Panc1 (cell line): ENCODE data around the gene PTGIS. TPM values are rescaled to one million over a fixed set of nuclear protein-coding genes. Genes with fewer than 3 reads are reported as not detected.
A peak's percentile ranks its signal among the peaks of the same experiment; 100 is the strongest.
"Not testable (repeated sequence)": the region's sequence is repeated elsewhere in the genome, so short reads cannot be mapped to it uniquely, and the experiment has no call there.

ENCODE experiments used
- ATAC-seq: fragments of 200-7000 bp; cut with Tn5 transposase; 2 replicates; pipeline ENCODE4 v1.9.1; 2020; ENCODE audit warnings: mild to moderate bottlenecking, moderate library complexity
- Bru-seq: library from RNA; stranded (reverse); fragments of 400-500 nt; gene quantifications from one replicate; lab custom pipeline; 2021; lab: Mats Ljungman, UMichigan
- BruChase-seq, 2 experiments: library from RNA; stranded (reverse); fragments of 400-500 nt; gene quantifications; one replicate each; lab custom pipeline; 2021; lab: Mats Ljungman, UMichigan
- BruUV-seq: library from RNA; stranded (reverse); fragments of 400-500 nt; replicated peaks from 2 replicates; lab custom pipeline; 2021; lab: Mats Ljungman, UMichigan
- CTCF ChIA-PET: fragments of 300-600 bp; sonication (Branson Sonifier 250); formaldehyde crosslinking; loops from one replicate; lab custom pipeline; 2022; ENCODE audit warnings: antibody characterized with exemption; lab: Charles Lee
- POLR2A ChIA-PET: fragments of 300-600 bp; sonication (Branson Sonifier 250); formaldehyde crosslinking; loops from one replicate; lab custom pipeline; 2022; ENCODE audit warnings: antibody characterized with exemption; lab: Charles Lee
- DNase-seq: peaks from one replicate; pipeline ENCODE4 v3.0.0-alpha.2; 2010; ENCODE audit warnings: low read depth, low spot score
- H3K27ac ChIP-seq: 2 replicates; pipeline ENCODE4 v1.5.1; 2011; ENCODE audit warnings: mild to moderate bottlenecking, low read length, inconsistent platforms
- H3K27me3 ChIP-seq: fragments of 200-500 bp; sonication (Bioruptor generic); 2 replicates; pipeline ENCODE4 v1.6.0; 2014; ENCODE audit warnings: low read length, inconsistent platforms; ENCODE audit not compliant: control insufficient read depth, insufficient read depth
- H3K36me3 ChIP-seq: fragments of 200-500 bp; sonication (Bioruptor generic); 2 replicates; pipeline ENCODE4 v1.5.1; 2014; ENCODE audit warnings: inconsistent platforms, mild to moderate bottlenecking, low read length, moderate library complexity; ENCODE audit not compliant: control insufficient read depth, insufficient read depth
- H3K4me1 ChIP-seq: 2 replicates; pipeline ENCODE4 v1.5.1; 2011; ENCODE audit warnings: inconsistent platforms, mild to moderate bottlenecking, low read length, moderate library complexity; ENCODE audit not compliant: control insufficient read depth, insufficient read depth
- H3K4me3 ChIP-seq, 2 experiments: 2 replicates each; pipeline ENCODE4 v1.5.1; 2011 to 2012; ENCODE audit warnings: low read depth in 2 of 2, low read length in 2 of 2, mild to moderate bottlenecking in 2 of 2, inconsistent platforms in 1 of 2, moderate library complexity in 1 of 2
- H3K9me3 ChIP-seq: fragments of 200-500 bp; sonication (Bioruptor generic); 2 replicates; pipeline ENCODE4 v1.5.1; 2014; ENCODE audit warnings: low read depth, mild to moderate bottlenecking, inconsistent platforms, low read length, moderate library complexity; ENCODE audit not compliant: control insufficient read depth, insufficient read depth
- POLR2AphosphoS5 ChIP-seq: IDR thresholded peaks from 2 replicates; pipeline ENCODE4 v1.6.1; 2012; ENCODE audit warnings: mild to moderate bottlenecking, low read depth, low read length, moderate library complexity
- SIN3A ChIP-seq: IDR thresholded peaks from 2 replicates; pipeline ENCODE4 v1.6.1; 2012; ENCODE audit warnings: low read depth, mild to moderate bottlenecking, low read length, moderate library complexity, borderline replicate concordance; ENCODE audit not compliant: insufficient read depth
- TCF7L2 ChIP-seq: IDR thresholded peaks from 2 replicates; pipeline ENCODE4 v1.6.1; 2011; ENCODE audit warnings: mild to moderate bottlenecking, low read depth, low read length, inconsistent platforms
- in situ Hi-C: cut with HindIII; loops from 2 replicates; pipeline ENCODE4 v1.10.0; 2016; ENCODE audit warnings: low sequenced_read_pairs, low pct_unique_long_range_greater_than_20kb
- intact Hi-C: fragments of 100-400 bp; cut with micrococcal nuclease; formaldehyde crosslinking; loops from one replicate; pipeline ENCODE4 v1.10.0; 2022; ENCODE audit not compliant: unreplicated experiment
- long read RNA-seq: library from polyadenylated mRNA; unstranded; transcript quantifications from one replicate; pipeline ENCODE4 v2.0.0, GENCODE V29; 2021; ENCODE audit not compliant: unreplicated experiment
- polyA plus RNA-seq: library from polyadenylated mRNA; unstranded; fragments of >200 nt; gene quantifications from one replicate; pipeline ENCODE4 v1.2.1, GENCODE V29; 2012; ENCODE audit warnings: missing spikeins; ENCODE audit not compliant: insufficient read length
- total RNA-seq: library from RNA; stranded (reverse); gene quantifications from one replicate; pipeline ENCODE4 v1.2.1, GENCODE V29; 2021; ENCODE audit not compliant: unreplicated experiment
- TF ChIP-seq, protein P1 (sequence below), 2 experiments: IDR thresholded peaks; 2 replicates each; pipeline ENCODE4 v1.6.1; 2011 to 2012; ENCODE audit warnings: low read depth in 2 of 2, control low read depth in 1 of 2, low read length in 1 of 2, mild to moderate bottlenecking in 1 of 2, moderate library complexity in 1 of 2; ENCODE audit not compliant: insufficient read depth in 1 of 2
- TF ChIP-seq, protein P2 (sequence below): fragments of 450-650 bp; IDR thresholded peaks from 2 replicates; pipeline ENCODE4 v1.5.1; 2017; ENCODE audit warnings: mild to moderate bottlenecking

The PTGIS gene
- total RNA-seq (4.4 TPM), Bru-seq, nascent RNA (percentile 43 among the genes with signal in this experiment), BruChase-seq, experiment 1, labeled RNA remaining after a 2-hour chase (percentile 35 among the genes with signal in this experiment), BruChase-seq, experiment 2, labeled RNA remaining after a 6-hour chase (percentile 43 among the genes with signal in this experiment)
- 8.5 TPM for polyA plus RNA-seq
- long read RNA-seq, partial matches to known transcripts, result 2 of 5 reads
- long read RNA-seq, other reads (novel, unspliced or antisense), result 3 of 5 reads

DNA sequence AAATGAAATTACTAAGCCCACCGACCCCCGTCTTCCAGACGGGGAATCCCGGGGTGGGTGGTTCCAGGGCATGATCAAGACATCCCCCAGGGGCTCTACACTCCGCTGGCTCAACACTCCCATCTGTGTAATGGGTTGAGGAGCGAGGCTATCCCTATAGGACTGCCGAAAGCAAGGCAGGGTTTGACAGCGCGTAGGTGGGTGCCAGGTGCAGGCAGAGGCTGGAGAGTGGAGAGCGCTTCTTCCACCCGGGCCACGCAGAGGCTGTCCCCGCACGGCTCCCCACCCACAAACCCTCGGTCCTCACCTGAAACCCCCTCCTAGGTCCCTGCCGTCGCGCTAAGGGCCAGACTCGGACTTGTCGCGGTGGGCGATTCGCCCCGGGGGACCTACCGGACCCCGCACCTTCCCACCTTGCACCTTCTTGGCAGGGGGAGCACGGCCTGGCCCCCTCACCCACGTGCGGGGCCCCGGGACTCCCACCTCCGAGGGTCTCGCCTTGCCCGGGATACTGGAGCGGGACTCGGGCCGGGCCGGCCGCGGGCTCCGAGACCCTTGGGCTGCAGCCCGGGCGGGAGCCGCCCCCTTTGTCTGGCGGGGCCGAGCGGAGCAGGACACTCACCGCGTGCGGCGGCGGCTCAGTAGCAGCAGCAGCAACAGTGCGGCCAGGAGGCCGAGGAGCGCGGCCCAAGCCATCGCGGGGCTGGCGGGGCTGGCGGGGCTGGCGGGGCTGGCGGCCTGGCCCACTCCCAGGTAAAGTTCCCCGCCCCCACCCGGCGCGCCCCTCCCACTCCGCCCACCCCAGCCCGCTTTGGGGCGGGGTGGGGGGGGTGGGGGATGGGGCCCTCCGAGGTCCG lies at the start of gene PTGIS:
Gene PTGIS, minus strand, starts transcription at position 717 of the 857 bp plus-strand sequence. Its CDS starts 21 bp downstream, at position 696.
- H3K9me3 ChIP-seq, result no peaks in the 10 kb centered on the region
- intact Hi-C loops, result no loop called here
- H3K4me1 ChIP-seq, result peaks cover 30% of the 10 kb centered on the region
- in situ Hi-C loops, result no loop called here
- H3K27ac ChIP-seq, result peak within 1 kb of the TSS; percentile 39
- BruUV-seq, result no TSS peak
- peak within 1 kb of the TSS; percentile 33 to 50 for H3K4me3 ChIP-seq
- H3K27me3 ChIP-seq, result no peaks in the 10 kb centered on the region
- CTCF ChIA-PET, result no interaction called here
- no peak for DNase-seq
- peak; percentile 64 for ATAC-seq
- TF ChIP-seq POLR2AphosphoS5 (no peak), TCF7L2 (no peak), SIN3A (no peak)
- TF ChIP-seq, protein P1, sequence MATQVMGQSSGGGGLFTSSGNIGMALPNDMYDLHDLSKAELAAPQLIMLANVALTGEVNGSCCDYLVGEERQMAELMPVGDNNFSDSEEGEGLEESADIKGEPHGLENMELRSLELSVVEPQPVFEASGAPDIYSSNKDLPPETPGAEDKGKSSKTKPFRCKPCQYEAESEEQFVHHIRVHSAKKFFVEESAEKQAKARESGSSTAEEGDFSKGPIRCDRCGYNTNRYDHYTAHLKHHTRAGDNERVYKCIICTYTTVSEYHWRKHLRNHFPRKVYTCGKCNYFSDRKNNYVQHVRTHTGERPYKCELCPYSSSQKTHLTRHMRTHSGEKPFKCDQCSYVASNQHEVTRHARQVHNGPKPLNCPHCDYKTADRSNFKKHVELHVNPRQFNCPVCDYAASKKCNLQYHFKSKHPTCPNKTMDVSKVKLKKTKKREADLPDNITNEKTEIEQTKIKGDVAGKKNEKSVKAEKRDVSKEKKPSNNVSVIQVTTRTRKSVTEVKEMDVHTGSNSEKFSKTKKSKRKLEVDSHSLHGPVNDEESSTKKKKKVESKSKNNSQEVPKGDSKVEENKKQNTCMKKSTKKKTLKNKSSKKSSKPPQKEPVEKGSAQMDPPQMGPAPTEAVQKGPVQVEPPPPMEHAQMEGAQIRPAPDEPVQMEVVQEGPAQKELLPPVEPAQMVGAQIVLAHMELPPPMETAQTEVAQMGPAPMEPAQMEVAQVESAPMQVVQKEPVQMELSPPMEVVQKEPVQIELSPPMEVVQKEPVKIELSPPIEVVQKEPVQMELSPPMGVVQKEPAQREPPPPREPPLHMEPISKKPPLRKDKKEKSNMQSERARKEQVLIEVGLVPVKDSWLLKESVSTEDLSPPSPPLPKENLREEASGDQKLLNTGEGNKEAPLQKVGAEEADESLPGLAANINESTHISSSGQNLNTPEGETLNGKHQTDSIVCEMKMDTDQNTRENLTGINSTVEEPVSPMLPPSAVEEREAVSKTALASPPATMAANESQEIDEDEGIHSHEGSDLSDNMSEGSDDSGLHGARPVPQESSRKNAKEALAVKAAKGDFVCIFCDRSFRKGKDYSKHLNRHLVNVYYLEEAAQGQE (IDR thresholded peaks at IDR 0.05; ENCODE audit: insufficient read depth in 1 of 2, low read depth in 2 of 2, low read length in 1 of 2), result no peak
- TF ChIP-seq, protein P2, sequence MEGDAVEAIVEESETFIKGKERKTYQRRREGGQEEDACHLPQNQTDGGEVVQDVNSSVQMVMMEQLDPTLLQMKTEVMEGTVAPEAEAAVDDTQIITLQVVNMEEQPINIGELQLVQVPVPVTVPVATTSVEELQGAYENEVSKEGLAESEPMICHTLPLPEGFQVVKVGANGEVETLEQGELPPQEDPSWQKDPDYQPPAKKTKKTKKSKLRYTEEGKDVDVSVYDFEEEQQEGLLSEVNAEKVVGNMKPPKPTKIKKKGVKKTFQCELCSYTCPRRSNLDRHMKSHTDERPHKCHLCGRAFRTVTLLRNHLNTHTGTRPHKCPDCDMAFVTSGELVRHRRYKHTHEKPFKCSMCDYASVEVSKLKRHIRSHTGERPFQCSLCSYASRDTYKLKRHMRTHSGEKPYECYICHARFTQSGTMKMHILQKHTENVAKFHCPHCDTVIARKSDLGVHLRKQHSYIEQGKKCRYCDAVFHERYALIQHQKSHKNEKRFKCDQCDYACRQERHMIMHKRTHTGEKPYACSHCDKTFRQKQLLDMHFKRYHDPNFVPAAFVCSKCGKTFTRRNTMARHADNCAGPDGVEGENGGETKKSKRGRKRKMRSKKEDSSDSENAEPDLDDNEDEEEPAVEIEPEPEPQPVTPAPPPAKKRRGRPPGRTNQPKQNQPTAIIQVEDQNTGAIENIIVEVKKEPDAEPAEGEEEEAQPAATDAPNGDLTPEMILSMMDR, result no peak
- POLR2A ChIA-PET, result interaction anchor here (0.6 kb wide), 1 partner anchor 152 kb away, joined by 4 read pairs; no protein-coding TSS in a partner anchor
- no peaks in the 10 kb centered on the region for H3K36me3 ChIP-seq

DNA sequence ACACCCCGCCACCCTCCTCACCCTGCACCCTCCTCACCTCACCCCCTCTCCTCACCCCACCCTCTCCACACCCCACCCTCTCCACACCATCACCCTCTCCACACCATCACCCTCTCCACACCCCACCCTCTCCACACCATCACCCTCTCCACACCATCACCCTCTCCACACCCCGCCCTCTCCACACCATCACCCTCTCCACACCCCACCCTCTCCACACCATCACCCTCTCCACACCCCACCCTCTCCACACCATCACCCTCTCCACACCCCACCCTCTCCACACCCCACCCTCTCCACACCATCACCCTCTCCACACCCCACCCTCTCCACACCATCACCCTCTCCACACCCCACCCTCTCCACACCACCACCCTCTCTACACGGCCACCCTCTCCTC lies 49.5 kb upstream of the PTGIS start:
- H3K27ac ChIP-seq, ATAC-seq, H3K4me1 ChIP-seq, in situ Hi-C loops, DNase-seq, H3K4me3 ChIP-seq, H3K9me3 ChIP-seq, intact Hi-C loops, H3K36me3 ChIP-seq, POLR2A ChIA-PET, H3K27me3 ChIP-seq, BruUV-seq, CTCF ChIA-PET: not testable (repeated sequence)
